Epidermal melanocyte (primary cell): Measurements from ENCODE around the gene NCOA6.
"Not testable (repeated sequence)": the region's sequence is repeated elsewhere in the genome, so short reads cannot be mapped to it uniquely, and the experiment has no call there.

Source experiments
- DNase-seq: peaks from one replicate; pipeline ENCODE4 v3.0.0; 2011; ENCODE audit warnings: low spot score; ENCODE audit not compliant: insufficient read length

Gene NCOA6

DNA sequence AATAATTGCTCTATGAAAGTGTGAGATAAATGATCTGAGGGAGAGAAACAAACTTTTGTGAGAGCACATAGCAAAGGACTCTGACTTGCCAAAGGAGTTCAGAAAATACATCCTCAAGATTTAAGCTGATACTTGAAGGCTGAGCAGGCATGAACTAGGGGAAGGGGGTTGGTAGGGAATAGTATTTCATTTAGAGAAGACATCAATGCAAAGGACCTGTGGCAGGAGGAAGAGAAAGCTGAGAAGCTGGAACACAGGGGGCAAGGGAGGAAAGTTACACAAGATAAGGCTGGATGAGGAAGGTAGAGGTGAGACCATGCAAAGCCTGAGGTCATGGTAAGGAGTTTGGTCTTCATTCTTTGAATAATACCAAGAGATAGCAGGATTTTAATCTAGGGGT, 50.6 kb downstream of the NCOA6 start:
- no peak for DNase-seq

- no peak for DNase-seq
These were observed 51.0 kb downstream of the NCOA6 start for GRCh38 chr20:34774449-34774848.

- no peak for DNase-seq
These were observed 51.7 kb downstream of the NCOA6 start for GRCh38 chr20:34773726-34774125.

DNA sequence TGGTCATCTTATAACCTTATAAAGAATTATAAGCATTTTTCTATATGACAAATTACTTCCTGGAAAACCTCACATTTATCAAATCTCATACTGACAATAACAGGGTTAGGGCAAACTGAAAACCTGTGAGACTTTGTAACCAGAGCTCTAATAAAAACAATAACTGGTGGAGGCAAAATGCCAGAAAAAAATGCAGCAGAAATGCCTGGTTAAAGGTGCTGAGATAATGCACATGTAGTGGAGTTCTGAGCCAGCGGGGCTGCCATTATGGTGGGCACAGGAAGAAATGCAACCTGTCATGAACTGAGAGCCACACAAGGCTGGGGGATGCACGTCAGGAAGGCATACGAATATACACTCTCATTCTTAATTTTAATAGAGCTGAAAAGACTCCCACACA, 53.0 kb downstream of the NCOA6 start:
- DNase-seq, result no peak

- no peak for DNase-seq
These were observed 53.8 kb downstream of the NCOA6 start for GRCh38 chr20:34771680-34772081.

DNA sequence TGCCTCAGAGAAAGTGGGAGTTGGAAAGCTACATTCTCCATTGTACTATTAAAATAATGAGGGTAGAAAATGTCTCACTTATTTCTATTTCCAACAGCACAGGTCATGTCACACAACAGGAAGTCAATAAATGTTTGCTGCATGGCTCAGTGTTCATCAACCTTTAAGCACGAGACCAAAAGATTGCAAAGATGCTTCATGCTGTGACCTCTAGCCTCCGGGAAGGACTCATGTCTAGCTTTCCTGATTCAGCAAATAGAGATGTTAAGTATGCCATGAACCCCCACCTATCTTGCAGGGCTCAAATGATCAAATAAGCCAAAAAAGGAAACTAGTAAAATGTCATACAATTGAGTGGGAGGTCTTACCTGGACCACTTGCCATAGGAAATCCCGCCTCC, 57.4 kb downstream of the NCOA6 start:
- DNase-seq, result no peak

DNA sequence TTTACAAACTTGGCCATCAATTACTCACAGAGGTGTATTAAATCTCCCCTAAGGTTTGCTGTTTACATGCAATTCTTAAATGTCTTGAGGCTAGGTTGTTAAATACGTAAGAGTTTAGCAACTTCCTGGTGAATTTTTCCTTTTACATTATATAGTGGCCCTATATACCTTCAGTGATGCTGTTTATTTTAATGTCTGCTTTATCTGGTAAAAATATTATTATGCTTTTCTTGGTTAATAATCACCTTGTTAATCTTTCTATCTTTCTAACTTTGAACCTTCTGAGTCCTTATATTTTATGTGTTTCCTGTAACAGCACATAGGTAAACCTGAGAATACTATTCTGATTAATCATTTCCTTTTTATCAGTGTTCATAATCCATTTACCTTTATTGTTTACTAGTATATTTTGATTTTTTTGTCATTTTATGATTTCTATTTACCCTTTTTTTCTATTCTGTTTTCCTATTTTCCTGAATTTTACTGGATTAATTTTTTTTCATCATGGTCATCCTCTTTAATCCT, 63.4 kb downstream of the NCOA6 start:
- DNase-seq, result no peak

DNA sequence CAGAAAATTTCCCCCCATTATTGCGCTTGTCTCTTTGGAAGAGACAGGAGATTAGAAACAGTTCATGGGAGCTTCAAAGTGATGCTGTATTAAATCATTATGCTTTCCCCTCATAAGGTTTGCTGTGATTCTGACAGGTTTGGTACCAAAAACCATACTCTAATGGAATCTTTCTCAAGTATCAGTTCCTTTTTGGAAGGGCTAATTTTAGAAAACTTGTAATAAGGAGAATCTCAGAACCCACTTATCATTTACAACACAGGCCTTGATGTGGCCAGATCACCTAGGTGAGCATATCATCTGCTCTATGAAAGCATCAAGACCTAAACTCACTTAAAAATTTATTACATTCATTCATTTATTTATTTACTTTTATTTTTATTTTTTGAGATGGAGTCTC, 70.1 kb downstream of the NCOA6 start:
- no peak for DNase-seq

- DNase-seq, result no peak
These were observed 70.8 kb downstream of the NCOA6 start for GRCh38 chr20:34754611-34755010.

- no peak for DNase-seq
These were observed 71.6 kb downstream of the NCOA6 start for GRCh38 chr20:34753706-34754461.

DNA sequence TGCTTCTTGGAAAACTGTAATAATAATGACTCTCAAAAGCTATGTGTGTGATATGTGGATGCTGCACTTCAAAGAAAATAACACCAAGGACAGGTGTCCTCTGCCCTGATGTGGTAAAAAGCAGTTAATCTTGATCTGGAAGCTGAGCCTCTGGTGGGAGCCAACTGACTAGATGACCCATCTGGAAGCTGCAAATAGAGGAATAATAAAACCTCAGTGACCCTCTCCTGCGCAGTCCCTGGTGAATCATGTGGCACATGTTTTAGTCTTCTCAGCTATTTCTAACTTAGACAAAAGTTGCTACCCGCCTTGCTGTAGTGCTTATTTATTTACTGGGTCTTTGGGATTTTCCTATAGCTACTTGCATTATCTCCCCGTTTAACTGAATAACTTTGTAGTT, 74.0 kb downstream of the NCOA6 start:
- DNase-seq, result no peak

- DNase-seq, result no peak
These were observed 75.0 kb downstream of the NCOA6 start for GRCh38 chr20:34750484-34750883.

- no peak for DNase-seq
These were observed 76.7 kb downstream of the NCOA6 start for GRCh38 chr20:34748709-34749108.

DNA sequence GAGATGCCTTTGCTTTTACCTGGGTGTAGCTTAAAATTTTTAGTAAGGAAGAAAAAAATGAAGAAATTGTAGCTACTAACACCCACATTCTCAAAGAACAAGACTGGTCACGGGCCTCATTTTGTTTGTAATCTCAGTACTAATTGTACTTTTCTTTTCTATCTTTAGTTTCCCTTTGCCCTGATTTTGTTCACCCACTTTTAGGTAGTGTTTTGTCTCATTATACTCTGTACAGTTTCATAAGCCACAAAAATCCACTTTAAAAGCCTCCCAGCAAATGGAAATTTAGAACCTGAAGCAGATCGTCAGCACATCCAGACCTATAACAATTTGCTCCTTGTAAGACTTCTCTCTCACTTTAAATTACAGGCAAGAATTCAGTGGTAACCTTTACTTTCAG, 78.0 kb downstream of the NCOA6 start:
- DNase-seq, result no peak

DNA sequence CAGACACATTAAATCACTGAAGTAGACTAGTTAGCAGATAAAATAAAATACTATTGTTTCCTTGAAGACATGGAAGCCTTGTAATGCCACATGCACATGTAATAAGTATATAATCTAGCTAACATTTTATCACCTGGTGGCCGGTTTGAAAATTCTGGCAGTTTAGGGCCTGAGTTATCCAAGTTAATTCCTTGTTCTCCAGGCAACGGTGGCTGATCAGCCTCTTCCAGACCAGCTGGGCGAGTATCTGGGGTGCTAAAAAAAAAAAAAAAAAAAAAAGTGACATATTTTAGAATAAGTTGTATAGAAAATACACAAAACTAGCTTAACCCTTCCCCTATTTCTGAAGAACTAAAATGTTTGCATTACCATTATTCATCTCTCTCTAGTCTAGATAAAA, 78.8 kb downstream of the NCOA6 start:
- DNase-seq, result no peak

GRCh38 chr20:34744847-34745246, 80.6 kb downstream of the NCOA6 start:
- no peak for DNase-seq

GRCh38 chr20:34744340-34744739, 81.1 kb downstream of the NCOA6 start:
- no peak for DNase-seq

DNA sequence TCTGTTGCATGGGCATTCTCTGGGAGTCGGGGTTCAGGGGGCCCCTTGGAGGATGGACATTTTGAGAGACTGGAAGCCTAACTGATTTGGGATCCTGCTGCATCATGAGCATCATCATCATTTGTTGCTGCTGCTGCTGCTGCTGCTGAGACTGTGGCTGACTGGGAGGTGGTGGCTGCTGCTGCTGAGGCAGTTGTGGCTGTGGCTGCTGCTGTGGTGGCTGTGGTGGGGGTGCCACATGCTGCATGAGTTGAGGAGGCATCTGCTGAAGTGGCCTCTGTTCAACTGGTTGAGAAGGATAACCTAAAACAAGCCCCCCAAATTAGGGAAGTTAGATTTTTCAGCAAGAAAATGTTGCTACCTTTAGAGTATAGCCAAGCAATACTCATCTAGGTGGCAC, 82.4 kb downstream of the NCOA6 start:
- no peak for DNase-seq

GRCh38 chr20:34736106-34736735, 89.2 kb downstream of the NCOA6 start:
- no peak for DNase-seq

GRCh38 chr20:34732523-34732922, 92.9 kb downstream of the NCOA6 start:
- no peak for DNase-seq

DNA sequence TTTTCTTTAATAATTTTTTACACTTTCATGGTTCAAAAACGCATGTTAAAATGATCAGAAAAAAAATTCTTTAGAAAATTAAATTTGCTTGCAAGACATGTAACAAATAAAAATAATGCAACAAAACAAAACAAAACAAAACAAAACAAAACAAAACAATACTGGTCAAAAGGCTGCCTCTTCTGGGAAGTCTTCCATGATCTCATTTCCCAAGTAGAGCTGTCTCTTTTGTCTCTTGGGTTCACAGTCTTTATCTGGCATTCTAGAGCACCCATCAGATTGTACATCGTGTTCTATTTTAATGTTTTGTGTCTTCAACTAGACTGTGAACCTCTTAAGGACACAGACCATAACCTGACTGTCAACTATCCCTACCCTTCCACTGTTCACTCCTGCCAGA, 96.0 kb downstream of the NCOA6 start:
- no peak for DNase-seq

DNA sequence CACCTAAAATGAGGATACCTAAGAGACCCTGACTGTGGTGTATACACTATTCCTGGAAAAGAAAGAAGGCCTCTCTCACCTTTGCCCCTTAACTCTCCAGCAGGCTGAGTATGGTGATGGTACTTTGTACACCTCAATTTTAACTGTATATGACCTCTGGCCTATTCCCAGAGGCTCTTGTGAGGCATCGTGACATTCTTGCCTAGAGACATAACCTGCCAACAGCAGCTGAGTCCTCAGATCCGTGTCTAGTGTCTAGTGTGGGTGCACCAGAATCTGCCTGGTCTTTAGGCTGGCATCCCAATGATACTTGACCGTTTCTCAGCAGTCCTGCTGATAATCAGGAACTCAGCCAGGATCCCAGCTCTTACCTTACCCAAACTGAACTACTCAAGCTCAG, 101.3 kb downstream of the NCOA6 start:
- no peak for DNase-seq

GRCh38 chr20:34722560-34722959, 102.9 kb downstream of the NCOA6 start:
- not testable (repeated sequence) for DNase-seq
